ENCODE results near the gene CEP44. TPM values are rescaled to one million over a fixed set of nuclear protein-coding genes. Genes with fewer than 3 reads are reported as not detected.

Gene CEP44
- total and polyA plus RNA-seq, 4 donors: 5.1 to 49.5 (median 11.7) TPM

DNA sequence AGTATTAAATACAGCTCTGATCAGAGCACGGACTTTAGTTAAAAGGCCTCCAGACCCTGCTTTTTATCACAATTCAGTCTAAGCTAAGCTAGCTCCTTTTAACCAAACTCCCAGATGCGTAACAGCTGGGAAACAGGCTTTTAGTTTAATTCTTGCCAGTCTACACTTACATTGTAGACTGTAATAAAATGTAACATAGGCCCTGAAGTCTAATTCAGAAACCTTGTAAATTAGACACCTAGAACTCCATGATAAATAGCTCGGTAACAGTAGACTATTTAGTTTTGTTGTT lies 20.3 kb upstream of the CEP44 start:
- Histone ChIP-seq H3K9ac (ENCODE audit: insufficient read depth in 1 of 2, low read length in 2 of 2) (no peak overlapping the region), H3K27ac (ENCODE audit: low read depth in 1 of 2, low read length in 1 of 2) (no peak overlapping the region), H3K4me1 (ENCODE audit: control insufficient read depth in 5 of 5, insufficient read depth in 5 of 5, low read length in 5 of 5) (peaks cover 0 to 13% (median 0%) of the 10 kb centered on the region in 5 donors), H3K27me3 (ENCODE audit: control insufficient read depth in 3 of 3, insufficient read depth in 3 of 3, low read length in 2 of 3) (no peaks in the 10 kb centered on the region), H3K4me3 (no peak overlapping the region), H3K36me3 (ENCODE audit: control insufficient read depth in 4 of 4, insufficient read depth in 4 of 4, low read length in 4 of 4) (peaks cover 0 to 6% (median under 1%) of the 10 kb centered on the region in 4 donors), H3K9me3 (ENCODE audit: control insufficient read depth in 4 of 4, insufficient read depth in 3 of 4, low read length in 3 of 4) (no peaks in the 10 kb centered on the region)
- DNase-seq (peak in 1 of 3 donors; percentile 4), ATAC-seq (ENCODE audit: insufficient read depth, low FRiP score) (no peak)
- 95 to 96% methylated on average over 3 of the region's 3 CpGs for WGBS, 2 donors
- TF ChIP-seq, protein P1, sequence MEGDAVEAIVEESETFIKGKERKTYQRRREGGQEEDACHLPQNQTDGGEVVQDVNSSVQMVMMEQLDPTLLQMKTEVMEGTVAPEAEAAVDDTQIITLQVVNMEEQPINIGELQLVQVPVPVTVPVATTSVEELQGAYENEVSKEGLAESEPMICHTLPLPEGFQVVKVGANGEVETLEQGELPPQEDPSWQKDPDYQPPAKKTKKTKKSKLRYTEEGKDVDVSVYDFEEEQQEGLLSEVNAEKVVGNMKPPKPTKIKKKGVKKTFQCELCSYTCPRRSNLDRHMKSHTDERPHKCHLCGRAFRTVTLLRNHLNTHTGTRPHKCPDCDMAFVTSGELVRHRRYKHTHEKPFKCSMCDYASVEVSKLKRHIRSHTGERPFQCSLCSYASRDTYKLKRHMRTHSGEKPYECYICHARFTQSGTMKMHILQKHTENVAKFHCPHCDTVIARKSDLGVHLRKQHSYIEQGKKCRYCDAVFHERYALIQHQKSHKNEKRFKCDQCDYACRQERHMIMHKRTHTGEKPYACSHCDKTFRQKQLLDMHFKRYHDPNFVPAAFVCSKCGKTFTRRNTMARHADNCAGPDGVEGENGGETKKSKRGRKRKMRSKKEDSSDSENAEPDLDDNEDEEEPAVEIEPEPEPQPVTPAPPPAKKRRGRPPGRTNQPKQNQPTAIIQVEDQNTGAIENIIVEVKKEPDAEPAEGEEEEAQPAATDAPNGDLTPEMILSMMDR (IDR thresholded peaks at IDR 0.05; ENCODE audit: control extremely low read depth, extremely low read depth): no peak

DNA sequence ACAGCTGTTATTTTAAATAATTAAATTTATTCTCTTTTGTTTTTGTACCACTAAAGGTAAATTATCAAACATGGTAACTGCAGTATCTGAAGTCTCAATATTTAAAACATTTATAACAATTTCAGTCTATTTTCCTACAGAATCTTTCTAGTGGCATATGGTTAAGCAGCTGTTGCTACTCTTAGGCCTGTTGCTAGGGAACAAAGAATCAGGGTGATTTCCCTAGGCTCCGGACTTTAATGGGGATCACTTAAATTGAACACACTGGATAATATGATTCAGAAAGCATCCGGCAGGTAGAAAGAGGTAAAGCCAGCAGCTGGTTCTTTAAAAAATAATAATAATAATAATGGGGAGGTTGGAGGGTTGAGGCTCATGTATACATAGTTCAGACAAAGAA lies 17.8 kb upstream of the CEP44 start:
- TF ChIP-seq, protein P1 (IDR thresholded peaks at IDR 0.05; ENCODE audit: control extremely low read depth, extremely low read depth): no peak
- WGBS, 2 donors: 75 to 86% methylated on average over 2 of the region's 2 CpGs
- Histone ChIP-seq H3K9ac (ENCODE audit: insufficient read depth in 1 of 2, low read length in 2 of 2) (no peak overlapping the region), H3K27me3 (ENCODE audit: control insufficient read depth in 3 of 3, insufficient read depth in 3 of 3, low read length in 2 of 3) (no peaks in the 10 kb centered on the region), H3K4me1 (ENCODE audit: control insufficient read depth in 5 of 5, insufficient read depth in 5 of 5, low read length in 5 of 5) (peaks cover 0 to 13% (median 0%) of the 10 kb centered on the region in 5 donors), H3K27ac (ENCODE audit: low read depth in 1 of 2, low read length in 1 of 2) (no peak overlapping the region), H3K4me3 (no peak overlapping the region), H3K36me3 (ENCODE audit: control insufficient read depth in 4 of 4, insufficient read depth in 4 of 4, low read length in 4 of 4) (peaks cover 0 to 3% (median under 1%) of the 10 kb centered on the region in 4 donors), H3K9me3 (ENCODE audit: control insufficient read depth in 4 of 4, insufficient read depth in 3 of 4, low read length in 3 of 4) (no peaks in the 10 kb centered on the region)
- ATAC-seq (ENCODE audit: insufficient read depth, low FRiP score): no peak
- DNase-seq: peak in 1 of 3 donors; percentile 11

DNA sequence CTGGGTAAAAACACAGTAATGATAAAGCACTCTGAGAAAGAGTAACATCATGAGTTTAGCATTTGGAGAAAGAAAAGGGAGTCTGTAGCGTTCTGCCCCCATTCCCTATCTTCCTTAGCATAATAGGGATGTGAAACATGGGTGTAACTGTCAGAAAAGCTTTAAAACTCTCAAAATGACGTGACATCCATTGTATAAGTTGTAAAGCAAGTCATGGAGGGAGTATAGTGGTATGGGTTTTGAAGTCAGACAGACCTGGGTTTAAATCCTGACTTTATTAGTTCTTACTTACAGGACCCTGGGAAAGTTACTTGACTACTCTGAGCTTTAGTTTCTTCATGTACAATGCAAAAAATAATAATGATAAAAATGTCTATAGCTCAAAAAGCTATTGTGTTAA lies 17.3 kb upstream of the CEP44 start:
- H3K4me3 ChIP-seq: no peak overlapping the region
- no peaks in the 10 kb centered on the region for H3K9me3 ChIP-seq (ENCODE audit: control insufficient read depth in 4 of 4, insufficient read depth in 3 of 4, low read length in 3 of 4)
- peaks cover 0 to 3% (median under 1%) of the 10 kb centered on the region in 4 donors for H3K36me3 ChIP-seq (ENCODE audit: control insufficient read depth in 4 of 4, insufficient read depth in 4 of 4, low read length in 4 of 4)
- no peak overlapping the region for H3K27ac ChIP-seq (ENCODE audit: low read depth in 1 of 2, low read length in 1 of 2)
- TF ChIP-seq, protein P1 (IDR thresholded peaks at IDR 0.05; ENCODE audit: control extremely low read depth, extremely low read depth): no peak
- no peaks in the 10 kb centered on the region for H3K27me3 ChIP-seq (ENCODE audit: control insufficient read depth in 3 of 3, insufficient read depth in 3 of 3, low read length in 2 of 3)
- no peak for ATAC-seq (ENCODE audit: insufficient read depth, low FRiP score)
- H3K9ac ChIP-seq (ENCODE audit: insufficient read depth in 1 of 2, low read length in 2 of 2): no peak overlapping the region
- peaks cover 0 to 13% (median 0%) of the 10 kb centered on the region in 5 donors for H3K4me1 ChIP-seq (ENCODE audit: control insufficient read depth in 5 of 5, insufficient read depth in 5 of 5, low read length in 5 of 5)
- no peak for DNase-seq
- WGBS, 2 donors: 81 to 88% methylated on average over 2 of the region's 2 CpGs

DNA sequence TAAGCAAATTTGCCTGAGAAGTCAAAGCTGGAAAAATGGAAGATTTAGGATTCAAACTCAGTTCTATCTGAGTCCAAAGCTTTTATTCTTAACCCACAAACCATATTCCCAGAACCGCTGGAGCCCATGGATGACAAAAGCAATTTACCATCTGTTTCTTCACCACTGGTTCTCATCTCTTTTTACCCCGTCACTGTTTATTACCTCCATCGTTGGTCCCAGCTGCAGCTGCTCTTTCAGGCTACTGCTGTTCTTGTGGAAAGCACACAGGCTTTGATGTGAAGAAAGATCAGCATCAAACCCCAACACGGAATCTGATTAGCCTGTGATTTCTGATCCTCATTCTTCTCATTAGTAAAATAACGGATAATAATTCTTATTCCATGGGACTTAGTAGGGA lies 9.8 kb upstream of the CEP44 start:
- 90 to 91% methylated on average over 5 of the region's 5 CpGs for WGBS, 2 donors
- no peaks in the 10 kb centered on the region for H3K27me3 ChIP-seq (ENCODE audit: control insufficient read depth in 3 of 3, insufficient read depth in 3 of 3, low read length in 2 of 3)
- H3K27ac ChIP-seq (ENCODE audit: low read depth in 1 of 2, low read length in 1 of 2): no peak overlapping the region
- DNase-seq: no peak
- no peak overlapping the region for H3K4me3 ChIP-seq
- no peaks in the 10 kb centered on the region for H3K36me3 ChIP-seq (ENCODE audit: control insufficient read depth in 4 of 4, insufficient read depth in 4 of 4, low read length in 4 of 4)
- H3K9ac ChIP-seq (ENCODE audit: insufficient read depth in 1 of 2, low read length in 2 of 2): no peak overlapping the region
- no peak for ATAC-seq (ENCODE audit: insufficient read depth, low FRiP score)
- peaks cover 0 to 2% (median 0%) of the 10 kb centered on the region in 5 donors for H3K4me1 ChIP-seq (ENCODE audit: control insufficient read depth in 5 of 5, insufficient read depth in 5 of 5, low read length in 5 of 5)
- no peaks in the 10 kb centered on the region for H3K9me3 ChIP-seq (ENCODE audit: control insufficient read depth in 4 of 4, insufficient read depth in 3 of 4, low read length in 3 of 4)
- TF ChIP-seq, protein P1 (IDR thresholded peaks at IDR 0.05; ENCODE audit: control extremely low read depth, extremely low read depth): no peak
